ENCODE measurements around the gene LYRM4. TPM values are rescaled to one million over a fixed set of nuclear protein-coding genes. Genes with fewer than 3 reads are reported as not detected.
"Not testable (repeated sequence)": the region's sequence is repeated elsewhere in the genome, so short reads cannot be mapped to it uniquely, and the experiment has no call there.

Gene LYRM4
- total RNA-seq, 6 experiments from 2014 or later = 26.8 to 36.3 (median 30.2) TPM

DNA sequence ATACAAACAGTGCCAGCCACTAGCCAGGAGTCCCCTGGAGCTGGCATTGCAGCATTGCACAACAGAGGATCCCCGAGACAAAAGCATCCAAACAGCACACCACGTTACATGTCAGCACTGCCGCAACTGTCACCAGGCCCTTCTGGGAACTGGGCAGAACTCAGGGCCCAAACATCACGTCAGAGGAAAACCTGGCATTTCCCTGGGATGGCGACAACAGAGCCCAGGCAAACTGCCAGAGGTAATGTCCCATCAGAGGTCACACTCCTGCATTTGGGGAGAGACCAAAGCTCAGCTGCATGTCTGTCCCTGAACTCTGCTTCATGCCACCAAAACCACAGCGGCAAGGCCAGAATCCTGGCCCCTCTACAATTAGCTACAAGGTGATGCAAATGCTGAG lies 139.3 kb downstream of the LYRM4 start:
- Mint-ChIP-seq H3K4me3 (no peak overlapping the region), H3K9me3 (peaks cover 3% of the 10 kb centered on the region; the same call in 1 of the 2 replicates), H3K27ac (no peak overlapping the region), H3K4me1 (ENCODE audit: low read depth) (peaks cover 28% of the 10 kb centered on the region), H3K36me3 (ENCODE audit: low read depth) (peaks cover 4% of the 10 kb centered on the region; the same call in 1 of the 2 replicates), H3K27me3 (ENCODE audit: insufficient read depth) (0 out of 2 replicates have a peak, but pooled peaks cover 3% of the 10 kb centered on the region)
- TF ChIP-seq, protein P1, sequence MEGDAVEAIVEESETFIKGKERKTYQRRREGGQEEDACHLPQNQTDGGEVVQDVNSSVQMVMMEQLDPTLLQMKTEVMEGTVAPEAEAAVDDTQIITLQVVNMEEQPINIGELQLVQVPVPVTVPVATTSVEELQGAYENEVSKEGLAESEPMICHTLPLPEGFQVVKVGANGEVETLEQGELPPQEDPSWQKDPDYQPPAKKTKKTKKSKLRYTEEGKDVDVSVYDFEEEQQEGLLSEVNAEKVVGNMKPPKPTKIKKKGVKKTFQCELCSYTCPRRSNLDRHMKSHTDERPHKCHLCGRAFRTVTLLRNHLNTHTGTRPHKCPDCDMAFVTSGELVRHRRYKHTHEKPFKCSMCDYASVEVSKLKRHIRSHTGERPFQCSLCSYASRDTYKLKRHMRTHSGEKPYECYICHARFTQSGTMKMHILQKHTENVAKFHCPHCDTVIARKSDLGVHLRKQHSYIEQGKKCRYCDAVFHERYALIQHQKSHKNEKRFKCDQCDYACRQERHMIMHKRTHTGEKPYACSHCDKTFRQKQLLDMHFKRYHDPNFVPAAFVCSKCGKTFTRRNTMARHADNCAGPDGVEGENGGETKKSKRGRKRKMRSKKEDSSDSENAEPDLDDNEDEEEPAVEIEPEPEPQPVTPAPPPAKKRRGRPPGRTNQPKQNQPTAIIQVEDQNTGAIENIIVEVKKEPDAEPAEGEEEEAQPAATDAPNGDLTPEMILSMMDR (IDR thresholded peaks at IDR 0.05) = no peak
- DNase-seq = no peak

DNA sequence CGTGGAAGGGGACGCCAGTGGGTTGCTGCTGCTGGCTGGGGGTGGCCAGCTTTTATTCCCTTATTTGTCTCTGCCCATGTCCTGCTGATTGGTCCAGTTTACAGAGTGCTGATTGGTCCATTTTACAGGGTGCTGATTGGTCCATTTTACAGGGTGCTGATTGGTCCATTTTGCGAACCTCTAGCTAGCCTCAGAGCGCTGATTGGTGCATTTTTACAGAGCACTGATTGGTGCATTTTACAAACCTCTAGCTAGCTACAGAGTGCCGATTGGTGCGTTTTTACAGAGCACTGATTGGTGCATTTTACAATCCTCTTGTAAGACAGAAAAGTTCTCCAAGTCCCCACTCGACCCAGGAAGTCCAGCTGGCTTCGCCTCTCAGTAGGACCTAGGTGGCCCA lies 140.2 kb downstream of the LYRM4 start:
- H3K9me3 Mint-ChIP-seq; H3K4me3 Mint-ChIP-seq; DNase-seq; H3K27ac Mint-ChIP-seq; H3K36me3 Mint-ChIP-seq (ENCODE audit: low read depth); H3K27me3 Mint-ChIP-seq (ENCODE audit: insufficient read depth): not testable (repeated sequence)
- H3K4me1 Mint-ChIP-seq (ENCODE audit: low read depth) = peaks cover 20% of the 10 kb centered on the region

GRCh38 chr6:5120011-5120410 lies 140.7 kb downstream of the LYRM4 start:
- TF ChIP-seq, protein P1 (IDR thresholded peaks at IDR 0.05) = no peak
- Mint-ChIP-seq H3K27me3 (ENCODE audit: insufficient read depth) (peaks cover 3% of the 10 kb centered on the region; the same call in 1 of the 2 replicates), H3K36me3 (ENCODE audit: low read depth) (peaks cover 4% of the 10 kb centered on the region; the same call in 1 of the 2 replicates), H3K4me1 (ENCODE audit: low read depth) (peaks cover 15% of the 10 kb centered on the region), H3K9me3 (peaks cover 3% of the 10 kb centered on the region; the same call in 1 of the 2 replicates), H3K4me3 (no peak overlapping the region), H3K27ac (no peak overlapping the region)
- DNase-seq = no peak

DNA sequence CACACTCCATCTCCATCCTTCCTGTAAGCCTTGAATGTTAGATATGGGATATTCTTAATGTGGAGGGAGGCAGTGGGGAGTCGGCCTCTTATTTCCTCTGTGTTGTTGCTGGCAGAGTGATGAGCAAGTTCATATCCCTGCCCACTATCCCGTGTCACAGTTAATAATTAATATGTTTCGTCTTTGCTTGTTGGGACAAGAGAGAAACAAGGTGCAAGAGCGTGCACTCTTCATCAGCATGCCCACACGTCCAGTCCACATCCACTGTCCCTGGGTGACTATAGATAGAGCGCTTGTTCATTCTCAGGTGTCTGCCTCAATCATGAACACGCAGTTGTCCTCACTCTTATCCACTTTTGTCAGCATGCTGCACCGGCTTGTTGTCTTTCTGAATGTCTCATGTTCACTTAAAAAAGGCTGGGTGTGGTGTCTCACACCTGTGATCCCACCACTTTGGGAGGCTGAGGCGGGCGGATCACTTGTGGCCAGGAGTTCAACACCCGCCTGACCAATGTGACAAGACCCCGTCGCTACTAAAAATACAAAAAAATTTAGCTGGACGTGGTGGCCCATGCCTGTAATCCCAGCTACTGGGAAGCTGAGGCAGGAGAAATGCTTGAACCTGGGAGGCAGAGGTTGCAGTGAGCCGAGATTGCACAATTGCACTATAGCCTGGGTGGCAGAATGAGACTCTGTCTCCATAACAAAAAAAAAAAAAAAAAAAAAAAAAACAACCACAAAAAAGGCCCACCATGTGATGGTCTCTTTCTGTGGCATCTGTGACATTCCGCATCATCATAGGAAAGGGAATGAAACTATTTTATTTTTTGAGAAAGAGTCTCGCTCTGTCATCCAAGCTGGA lies 141.4 kb downstream of the LYRM4 start:
- H3K27me3 Mint-ChIP-seq (ENCODE audit: insufficient read depth) = peaks cover 3% of the 10 kb centered on the region; the same call in 1 of the 2 replicates
- no peak overlapping the region for H3K4me3 Mint-ChIP-seq
- peaks cover 3% of the 10 kb centered on the region; the same call in 1 of the 2 replicates for H3K9me3 Mint-ChIP-seq
- peaks cover 8% of the 10 kb centered on the region; the same call in 1 of the 2 replicates for H3K4me1 Mint-ChIP-seq (ENCODE audit: low read depth)
- H3K27ac Mint-ChIP-seq = no peak overlapping the region
- TF ChIP-seq, protein P1 (IDR thresholded peaks at IDR 0.05) = no peak
- peaks cover 4% of the 10 kb centered on the region; the same call in 1 of the 2 replicates for H3K36me3 Mint-ChIP-seq (ENCODE audit: low read depth)
- DNase-seq = no peak

DNA sequence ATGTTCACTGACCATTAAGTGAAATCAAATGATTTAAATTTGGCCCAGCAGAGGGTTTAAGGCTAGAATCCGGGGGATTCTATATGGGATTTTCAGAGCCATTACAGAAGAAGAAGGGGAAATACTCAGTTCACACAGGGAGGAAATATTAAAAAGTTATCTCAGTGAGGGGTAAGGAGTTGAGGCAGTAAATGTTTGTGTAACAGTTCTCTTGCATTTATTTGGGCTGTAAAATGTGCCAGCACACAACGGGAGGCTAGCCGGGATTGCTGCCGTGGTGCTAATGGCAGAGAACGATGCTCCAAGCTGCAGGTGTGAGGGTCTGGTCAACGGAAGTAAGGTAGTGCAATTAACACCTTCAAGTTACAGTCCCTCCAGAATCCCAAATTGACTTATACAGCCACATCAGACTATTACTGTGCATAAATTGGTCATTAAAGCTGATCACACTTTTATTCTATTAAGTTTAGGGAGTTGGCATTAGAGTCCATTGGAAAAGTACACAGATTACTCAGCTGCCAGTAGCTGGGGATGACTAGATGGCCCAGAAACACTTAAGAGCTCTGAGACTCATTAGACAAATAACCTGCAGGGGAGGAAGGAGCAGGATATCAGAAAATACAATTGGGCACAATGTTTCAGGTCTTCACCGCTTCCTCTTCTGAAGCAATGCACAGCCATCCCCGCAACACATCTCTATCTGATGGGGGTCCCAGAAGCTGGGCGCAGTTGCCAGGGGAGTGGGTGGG lies 144.3 kb downstream of the LYRM4 start:
- Mint-ChIP-seq H3K36me3 (ENCODE audit: low read depth) (peaks cover 9% of the 10 kb centered on the region), H3K9me3 (peaks cover 3% of the 10 kb centered on the region; the same call in 1 of the 2 replicates), H3K4me3 (no peak overlapping the region), H3K27me3 (ENCODE audit: insufficient read depth) (peaks cover 3% of the 10 kb centered on the region; the same call in 1 of the 2 replicates), H3K27ac (no peak overlapping the region), H3K4me1 (ENCODE audit: low read depth) (peaks cover 18% of the 10 kb centered on the region)
- DNase-seq = peak; percentile 6
- TF ChIP-seq, protein P1 (IDR thresholded peaks at IDR 0.05) = no peak
